Breast epithelium (tissue), 3 donors: Measurements from ENCODE around the gene DCUN1D3.

Experiments used
- POLR2A ChIP-seq: fragments of 450-650 bp; IDR thresholded peaks from one replicate; pipeline ENCODE4 v1.6.1; 2016; ENCODE audit warnings: antibody characterized with exemption, mild to moderate bottlenecking, moderate library complexity
- POLR2AphosphoS5 ChIP-seq, 3 donors: sonication (generic); formaldehyde crosslinking; IDR thresholded peaks; one replicate each; pipeline ENCODE4 v1.6.1; 2017; ENCODE audit warnings: antibody characterized with exemption in 3 of 3

- TF ChIP-seq POLR2AphosphoS5 (IDR thresholded peaks at IDR 0.05) (no peak), POLR2A (no peak)
Observed at GRCh38 chr16:20881503-20881878, 18.7 kb downstream of the DCUN1D3 start.
